GM19463 (cell line): ENCODE results near the gene ZNF506.
"Not testable (repeated sequence)": the region's sequence is repeated elsewhere in the genome, so short reads cannot be mapped to it uniquely, and the experiment has no call there.

Experiments used
- ATAC-seq: cut with Tn5 transposase; IDR thresholded peaks from one replicate; pipeline ENCODE4 v1.9.1; 2021; ENCODE audit warnings: mild to moderate bottlenecking, moderate library complexity; ENCODE audit not compliant: unreplicated experiment

The ZNF506 gene

GRCh38 chr19:19781791-19782190, 39.8 kb downstream of the ZNF506 start:
- not testable (repeated sequence) for ATAC-seq

GRCh38 chr19:19778666-19779065, 42.9 kb downstream of the ZNF506 start:
- ATAC-seq = no peak

GRCh38 chr19:19777692-19778091, 43.9 kb downstream of the ZNF506 start:
- ATAC-seq = no peak

GRCh38 chr19:19776206-19777008, 45.1 kb downstream of the ZNF506 start:
- ATAC-seq = peak; percentile 98

GRCh38 chr19:19775891-19776205, 45.7 kb downstream of the ZNF506 start:
- peak; percentile 2 for ATAC-seq

- no peak for ATAC-seq
Observed at GRCh38 chr19:19774354-19775033, 47.1 kb downstream of the ZNF506 start.

- ATAC-seq = not testable (repeated sequence)
Observed at GRCh38 chr19:19771963-19772362, 49.6 kb downstream of the ZNF506 start.

- not testable (repeated sequence) for ATAC-seq
Observed at GRCh38 chr19:19769971-19770370, 51.6 kb downstream of the ZNF506 start.

GRCh38 chr19:19758164-19758563, 63.4 kb downstream of the ZNF506 start:
- ATAC-seq = no peak

- ATAC-seq = no peak
Observed at GRCh38 chr19:19752760-19753403, 68.7 kb downstream of the ZNF506 start.

GRCh38 chr19:19751846-19752245, 69.7 kb downstream of the ZNF506 start:
- no peak for ATAC-seq

GRCh38 chr19:19750842-19751790, 70.4 kb downstream of the ZNF506 start:
- ATAC-seq = no peak

GRCh38 chr19:19749908-19750841, 71.4 kb downstream of the ZNF506 start:
- ATAC-seq = no peak

GRCh38 chr19:19749117-19749907, 72.2 kb downstream of the ZNF506 start:
- ATAC-seq = no peak

- no peak for ATAC-seq
Observed at GRCh38 chr19:19748249-19748938, 73.2 kb downstream of the ZNF506 start.

GRCh38 chr19:19747357-19748220, 74.0 kb downstream of the ZNF506 start:
- ATAC-seq = no peak
